HG03520 (cell line): ENCODE data around the gene MSANTD1.

Experiments used
- ATAC-seq: cut with Tn5 transposase; IDR thresholded peaks from one replicate; pipeline ENCODE4 v1.9.1; 2021; ENCODE audit warnings: mild to moderate bottlenecking, moderate library complexity; ENCODE audit not compliant: unreplicated experiment

MSANTD1 gene

DNA sequence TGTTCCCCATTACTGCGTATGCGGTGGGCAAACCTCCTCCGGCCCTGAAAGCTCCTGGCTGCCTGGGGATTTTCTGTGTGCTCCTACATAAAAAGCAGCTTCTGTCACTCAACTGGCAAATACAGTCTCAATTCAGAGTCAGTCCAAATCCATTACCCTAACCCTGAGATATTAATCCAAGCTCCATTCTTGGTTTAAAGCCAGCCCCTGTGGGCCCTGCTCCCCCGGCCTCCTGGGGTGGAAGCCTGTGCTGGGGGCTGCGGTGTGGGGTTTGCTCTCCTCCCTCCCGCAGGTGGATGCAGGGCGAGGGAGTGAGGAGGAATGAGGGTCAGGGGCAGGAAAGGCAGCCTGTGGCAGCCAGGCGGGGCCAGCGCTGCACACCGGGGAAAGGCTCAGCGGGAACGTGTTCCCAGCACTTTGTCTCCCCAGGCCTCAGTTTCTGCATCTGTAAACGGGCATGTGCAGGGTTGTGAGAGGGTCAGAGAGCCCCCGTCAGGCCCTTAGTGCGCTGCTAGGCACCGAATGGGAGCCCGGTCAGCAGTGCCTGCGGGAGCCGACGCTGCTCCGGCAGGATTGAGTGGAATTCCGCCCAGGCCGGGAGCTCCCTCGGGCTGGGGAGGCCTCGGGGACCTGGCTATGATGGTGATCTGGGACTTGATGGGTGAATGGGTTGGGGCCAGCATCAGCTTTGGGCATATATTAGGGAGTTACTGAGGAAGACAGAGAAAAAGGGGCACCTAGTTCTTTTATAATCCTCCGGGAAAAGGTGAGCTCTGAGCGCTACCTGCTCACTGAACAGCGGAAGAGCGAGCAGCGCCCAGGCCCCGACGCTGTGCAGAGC is 37.6 kb downstream of the MSANTD1 start:
- ATAC-seq, result no peak

DNA sequence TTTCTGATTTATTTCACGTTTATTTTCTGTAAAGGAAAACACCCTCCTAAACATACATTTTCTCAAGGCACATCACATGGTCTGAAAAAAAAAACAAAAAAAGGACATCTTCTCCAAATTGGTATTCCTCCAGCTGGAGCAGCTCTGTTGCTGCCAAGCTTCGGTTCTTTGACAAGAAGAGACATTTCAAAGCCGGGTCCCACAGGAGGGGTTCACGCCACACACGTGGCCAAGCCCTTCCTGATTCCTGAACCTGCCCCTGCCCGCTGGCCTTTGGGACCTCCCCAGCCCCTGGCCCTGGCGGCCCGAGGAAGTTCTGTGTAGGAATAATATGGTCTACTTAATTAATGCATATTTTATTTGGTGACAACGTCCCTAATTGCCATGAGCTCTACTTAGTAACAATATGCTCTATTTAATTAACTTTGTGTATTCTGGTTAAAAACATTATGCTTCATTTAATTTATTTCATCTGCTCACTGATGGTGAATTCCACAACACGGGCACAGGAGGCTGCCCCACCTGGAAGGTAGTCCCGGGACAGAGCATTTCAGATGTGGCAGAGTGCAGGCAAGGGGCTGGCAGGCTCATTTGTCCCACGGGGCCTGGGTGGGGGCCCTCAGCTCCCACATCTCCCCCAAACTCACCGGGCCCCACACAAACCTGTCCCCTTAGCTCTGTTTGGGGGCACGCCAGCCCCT is 38.5 kb downstream of the MSANTD1 start:
- no peak for ATAC-seq

DNA sequence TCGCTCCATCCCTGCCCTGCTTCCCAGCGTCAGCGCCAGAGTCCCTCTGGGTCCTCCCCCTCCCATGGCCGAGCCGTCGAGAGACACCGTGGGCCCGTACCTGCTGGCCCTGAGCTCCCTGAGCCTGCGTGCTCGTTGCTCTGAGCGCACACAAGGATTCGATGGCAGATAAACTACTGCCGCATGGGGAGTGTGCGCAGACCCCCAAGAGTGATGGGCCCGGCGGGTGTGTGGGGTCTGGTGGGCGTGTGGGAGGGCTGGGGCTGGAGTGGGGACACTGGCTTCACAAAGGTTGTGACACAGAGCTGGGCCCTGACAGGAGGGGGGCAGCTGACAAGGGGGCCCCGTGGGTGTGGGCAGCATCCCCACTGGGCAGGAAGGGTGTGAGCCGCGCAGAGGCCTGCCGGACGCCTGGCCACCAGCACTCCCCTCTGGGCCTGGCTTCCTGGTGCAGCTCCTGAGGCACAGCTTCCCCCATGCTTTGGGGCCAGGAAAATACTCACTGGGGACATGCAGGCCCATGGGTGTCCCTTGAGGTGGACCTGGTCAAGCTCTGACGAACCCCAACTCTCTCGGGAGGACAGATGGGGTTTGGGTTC is 39.1 kb downstream of the MSANTD1 start:
- no peak for ATAC-seq

DNA sequence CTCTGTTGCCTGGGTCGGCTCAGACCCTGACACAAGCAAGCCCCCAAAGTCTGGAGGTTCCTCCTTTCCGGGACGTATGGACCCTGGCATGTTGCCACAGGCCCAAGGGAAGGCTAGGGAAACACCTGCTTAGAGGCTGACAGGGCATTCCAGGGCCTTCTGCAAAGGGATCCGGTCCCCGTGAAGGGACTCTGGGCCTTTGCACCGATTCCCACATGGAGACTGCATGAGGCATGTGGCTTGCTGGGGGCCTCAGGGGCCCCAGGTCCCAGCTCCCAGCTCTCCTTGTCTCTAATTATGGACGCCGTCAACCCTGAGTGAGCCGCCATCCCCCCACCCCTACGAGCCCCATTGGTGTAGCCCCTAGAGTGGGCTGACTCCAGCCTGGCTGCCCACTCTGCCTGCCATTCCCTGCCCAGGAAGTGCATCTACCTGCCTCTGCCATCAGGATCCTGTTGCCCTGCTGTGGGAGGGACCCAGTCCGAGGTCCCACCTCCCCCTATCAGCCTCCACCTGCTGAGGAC is 39.7 kb downstream of the MSANTD1 start:
- no peak for ATAC-seq

DNA sequence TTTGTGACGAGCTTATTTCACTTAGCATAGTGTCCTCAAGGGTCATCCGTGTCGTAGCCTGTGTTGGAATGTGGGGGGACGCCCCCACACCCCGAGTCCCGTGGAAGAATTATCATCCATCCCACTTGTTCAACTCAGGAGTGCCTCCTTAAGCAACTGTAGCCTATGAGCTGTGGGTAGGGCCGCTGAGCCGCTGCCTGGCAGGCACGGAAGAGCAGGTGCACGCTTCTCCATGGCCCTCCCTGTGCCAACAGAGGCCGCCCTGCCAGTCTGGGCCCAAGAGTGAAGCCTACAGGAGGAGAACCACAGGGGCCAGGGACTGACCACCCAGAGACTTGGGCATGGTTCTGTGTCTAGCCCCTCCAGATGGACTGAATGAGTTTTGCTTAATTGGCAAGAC is 41.5 kb downstream of the MSANTD1 start:
- ATAC-seq, result no peak

DNA sequence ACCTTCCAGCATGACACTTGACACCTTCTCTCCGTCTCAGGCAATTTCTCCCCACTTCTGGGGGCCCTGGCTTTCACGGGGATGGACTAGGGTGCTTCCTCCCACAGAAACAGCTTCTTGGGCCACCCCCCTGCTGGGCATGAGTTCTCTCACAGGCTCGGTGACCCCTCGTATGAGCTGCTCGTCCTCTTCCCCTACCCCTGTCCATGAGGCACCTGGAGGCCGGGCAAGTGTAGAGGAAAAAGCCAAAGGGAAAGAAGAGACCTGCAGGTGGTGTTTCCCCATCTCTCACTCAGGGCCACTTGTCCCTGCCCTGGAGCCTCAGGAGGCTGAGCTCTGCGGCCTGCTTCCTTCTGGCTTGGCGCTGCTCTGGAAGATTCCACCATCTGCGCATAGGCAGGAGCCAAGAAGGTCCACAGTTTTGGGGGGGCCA is 41.9 kb downstream of the MSANTD1 start:
- no peak for ATAC-seq

DNA sequence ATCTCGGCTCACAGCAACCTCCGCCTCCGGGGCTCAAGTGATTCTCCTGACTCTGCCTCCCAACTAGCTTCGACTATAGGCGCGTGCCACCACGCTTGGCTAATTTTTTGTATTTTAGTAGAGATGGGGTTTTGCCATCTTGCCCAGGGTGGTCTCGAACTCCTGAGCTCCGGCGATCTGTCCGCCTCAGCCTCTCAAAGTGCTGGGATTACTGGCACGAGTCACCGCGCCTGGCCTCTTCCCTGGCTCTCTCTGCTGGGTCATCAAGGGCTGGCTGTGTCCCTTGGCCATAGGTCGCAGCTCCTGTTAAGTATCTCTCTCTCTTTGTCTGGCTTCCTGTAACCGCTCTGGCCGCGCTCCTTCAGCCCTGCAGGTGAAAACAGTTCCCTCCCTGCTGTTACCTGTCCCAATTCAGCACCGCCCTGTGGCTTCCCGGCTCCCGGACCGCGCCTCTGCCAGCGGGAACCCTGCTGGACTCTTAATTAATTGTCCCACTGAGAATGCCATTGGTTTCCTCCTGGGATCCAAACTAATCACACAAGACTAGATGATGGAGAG is 42.5 kb downstream of the MSANTD1 start:
- no peak for ATAC-seq

DNA sequence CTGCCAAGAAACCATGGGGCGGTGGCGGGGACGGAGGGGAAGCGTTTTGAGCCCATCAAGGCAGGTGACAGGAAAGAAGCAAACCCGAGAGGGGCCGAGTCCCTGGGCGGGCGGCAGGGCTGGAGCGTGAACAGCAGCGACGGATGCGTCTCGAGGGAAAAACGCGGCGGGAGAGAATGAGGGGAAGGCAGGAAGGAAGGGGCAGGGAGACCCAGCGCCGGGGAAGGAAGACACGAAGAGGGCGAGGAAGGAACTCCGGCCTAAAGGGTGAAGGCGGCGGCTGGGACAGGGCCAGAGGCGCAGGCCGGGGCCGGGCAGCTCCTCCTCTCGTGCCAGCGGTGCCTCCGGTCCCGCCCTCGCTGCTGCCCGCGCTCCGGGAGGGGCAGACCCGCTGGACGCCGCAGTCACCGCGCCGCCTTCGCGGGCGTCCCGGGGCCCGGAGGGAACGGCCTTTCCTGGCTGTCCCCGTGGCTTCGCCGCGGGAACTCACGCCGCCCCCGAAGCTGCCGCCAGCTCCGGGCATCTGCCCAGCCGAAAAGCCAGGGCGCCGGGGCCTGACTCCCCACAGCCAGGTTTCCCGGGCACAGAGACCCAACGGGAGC is 43.1 kb downstream of the MSANTD1 start:
- peak; percentile 21 for ATAC-seq

DNA sequence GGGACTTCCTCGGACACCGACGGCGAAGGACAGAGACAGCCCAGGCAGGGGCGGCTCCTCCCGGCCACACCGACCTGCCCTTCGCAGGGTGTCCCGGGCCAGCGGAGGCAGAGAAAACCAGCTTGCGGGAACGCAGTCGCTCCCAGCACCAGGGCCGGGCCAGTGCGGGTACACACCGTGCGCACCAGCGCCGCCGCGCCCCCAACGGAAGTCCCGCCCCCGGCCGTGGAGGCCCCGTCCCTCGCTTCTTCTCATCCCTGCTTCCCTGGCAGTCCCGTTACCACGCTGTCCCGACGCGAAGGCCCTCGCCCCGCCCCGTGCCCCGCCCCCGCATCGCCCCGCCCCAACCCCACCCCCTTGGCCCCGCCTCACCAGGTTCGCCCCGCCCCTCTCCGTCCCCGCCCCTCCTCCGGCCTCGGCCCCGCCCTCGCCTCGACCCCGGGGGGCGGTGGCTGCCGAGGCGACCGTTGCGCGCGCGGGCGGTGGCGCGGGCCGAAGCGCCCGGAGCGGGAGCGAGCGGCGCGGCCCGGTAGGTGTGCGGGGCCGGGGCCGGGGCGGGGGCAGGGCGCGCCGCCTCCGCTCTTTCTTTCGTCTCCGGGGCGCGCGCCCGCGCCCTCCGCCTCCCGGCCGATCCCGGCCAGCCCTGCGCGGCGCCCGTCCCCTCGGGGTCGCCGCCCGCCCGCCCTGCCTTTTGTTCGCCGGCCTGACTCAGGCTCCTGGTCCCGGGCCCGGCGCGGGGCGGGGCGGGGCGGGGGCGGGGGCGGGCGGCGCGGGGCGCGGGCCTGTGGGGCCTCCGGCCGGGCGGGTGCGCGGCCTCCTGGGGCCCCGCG is 43.8 kb downstream of the MSANTD1 start, which contains the start of gene RGS12:
Gene RGS12 (plus strand): TSS at position 451 of the 830 bp plus-strand sequence. CDS start 23,150 bp downstream, outside the sequence.
- ATAC-seq, result peak; percentile 57

DNA sequence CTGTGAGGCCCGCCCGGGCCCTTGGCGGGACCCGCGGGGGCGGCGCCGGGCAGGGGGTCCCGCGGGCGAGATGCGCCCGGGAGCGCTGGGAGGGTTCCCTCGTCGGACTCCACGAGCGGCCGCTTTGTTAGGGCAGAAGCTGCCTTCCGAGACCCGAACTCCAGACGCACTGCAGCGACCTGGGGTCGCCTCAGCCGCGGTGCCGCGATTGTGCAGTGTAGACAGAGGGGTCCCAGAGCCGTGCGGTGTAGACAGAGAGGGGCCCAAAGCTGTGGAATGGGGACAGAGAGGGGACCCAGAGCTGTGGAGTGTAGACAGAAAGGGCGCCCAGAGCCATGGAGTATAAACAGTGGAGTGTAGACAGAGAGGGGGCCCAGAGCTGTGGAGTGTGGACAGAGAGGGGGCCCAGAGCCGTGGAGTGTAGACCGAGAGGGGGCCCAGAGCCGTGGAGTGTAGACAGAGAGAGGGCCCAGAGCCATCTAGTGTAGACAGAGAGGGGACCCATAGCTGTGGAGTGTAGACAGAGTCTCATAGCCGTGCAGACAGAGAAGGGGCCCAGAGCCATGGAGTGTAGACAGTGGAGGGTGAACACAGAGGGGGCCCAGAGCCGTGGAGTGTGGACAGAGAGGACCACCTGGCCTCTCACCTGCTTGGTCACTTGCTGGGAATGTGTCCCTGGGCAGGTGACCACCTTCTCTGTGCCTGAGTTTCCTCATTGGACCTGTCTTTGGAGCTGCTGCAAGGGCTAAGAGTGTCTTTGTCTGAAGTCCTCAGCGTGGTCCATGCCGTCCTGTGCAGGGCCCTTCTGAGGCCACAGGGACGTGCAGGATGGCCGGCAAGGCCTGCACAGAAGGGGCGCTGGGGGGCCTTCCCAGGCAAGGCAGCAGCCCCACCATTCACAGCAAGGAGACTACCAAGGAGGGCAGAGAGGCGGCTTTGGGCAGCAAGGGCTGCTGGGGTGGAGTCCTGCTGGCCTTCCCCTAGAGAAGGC is 44.7 kb downstream of the MSANTD1 start:
- ATAC-seq, result no peak

DNA sequence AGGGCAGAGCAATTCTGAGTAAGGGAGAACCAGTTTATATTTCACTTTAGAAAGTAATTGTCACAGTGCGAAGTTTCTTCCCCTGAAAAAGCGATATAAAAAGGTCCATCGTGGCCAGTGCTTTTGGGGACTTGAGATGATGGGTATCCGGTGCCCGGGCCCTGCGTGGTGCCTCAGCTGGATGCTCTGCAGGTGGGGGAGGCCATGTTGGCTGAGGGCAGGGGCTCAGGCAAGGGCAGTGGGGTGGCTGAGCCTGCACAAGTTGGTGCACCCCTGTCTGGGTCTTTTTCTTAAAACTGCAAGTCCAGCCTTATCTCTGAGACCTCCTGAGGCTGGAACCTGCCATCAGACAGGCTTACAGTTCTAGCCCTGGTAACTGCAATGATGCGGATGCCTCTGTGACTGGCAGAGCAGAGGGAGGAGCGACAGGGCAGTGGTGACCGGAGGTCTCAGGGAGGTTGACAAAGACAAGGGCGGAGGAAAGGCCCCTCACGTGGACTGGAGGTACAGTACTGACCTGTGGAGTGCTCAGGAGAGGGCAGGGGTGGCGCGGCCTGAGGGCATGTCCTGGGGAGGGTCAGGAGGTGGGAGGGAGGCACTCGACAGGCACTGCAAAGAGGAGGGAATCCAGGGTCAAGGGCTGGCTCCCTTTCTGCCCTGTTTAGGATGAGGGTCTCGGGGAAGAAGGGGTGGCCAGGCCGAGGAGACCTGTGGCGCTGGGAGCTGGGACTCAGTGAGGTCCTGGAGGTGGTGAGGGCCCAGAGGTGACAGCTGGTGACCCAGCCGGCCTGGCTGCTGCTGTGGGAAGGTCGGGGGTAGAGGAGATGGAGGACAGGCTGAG is 45.7 kb downstream of the MSANTD1 start:
- ATAC-seq, result no peak

DNA sequence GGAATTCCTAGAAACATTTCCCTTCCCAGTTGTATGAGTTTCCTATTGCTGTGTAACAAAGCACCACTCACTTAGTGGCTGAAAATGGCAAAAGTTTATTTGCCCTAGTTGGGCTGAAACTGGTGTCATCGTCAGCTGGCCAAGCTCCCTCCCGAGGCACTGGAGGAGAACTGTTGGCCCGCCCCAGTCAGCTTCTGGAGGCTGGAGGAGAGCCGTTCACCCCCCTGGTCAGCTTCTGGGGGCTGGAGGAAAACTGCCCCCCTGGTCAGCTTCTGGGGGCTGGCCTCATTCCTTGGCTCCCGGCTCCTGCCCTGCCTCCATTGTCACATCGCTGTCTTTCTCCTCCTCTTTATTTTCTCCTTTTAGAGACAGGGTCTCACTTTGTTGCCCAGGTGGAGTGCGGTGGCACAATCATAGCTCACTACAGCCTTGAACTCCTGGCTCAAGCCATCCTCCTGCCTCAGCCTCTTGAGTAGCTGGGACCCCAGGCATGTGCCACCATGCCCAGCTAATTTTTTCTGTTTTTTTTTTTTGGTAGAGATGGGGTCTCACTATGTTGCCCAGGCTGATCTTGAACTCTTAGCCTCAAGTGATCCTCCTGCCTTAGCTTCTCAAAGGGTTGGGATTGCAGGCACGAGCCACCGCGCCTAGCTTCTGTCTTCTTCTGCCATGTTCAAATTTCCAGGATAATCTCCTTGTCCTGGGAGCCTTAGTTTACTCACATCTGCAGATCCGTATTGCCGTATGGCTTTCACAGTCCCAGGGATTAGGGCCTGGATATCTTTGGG is 47.1 kb downstream of the MSANTD1 start:
- ATAC-seq, result no peak

DNA sequence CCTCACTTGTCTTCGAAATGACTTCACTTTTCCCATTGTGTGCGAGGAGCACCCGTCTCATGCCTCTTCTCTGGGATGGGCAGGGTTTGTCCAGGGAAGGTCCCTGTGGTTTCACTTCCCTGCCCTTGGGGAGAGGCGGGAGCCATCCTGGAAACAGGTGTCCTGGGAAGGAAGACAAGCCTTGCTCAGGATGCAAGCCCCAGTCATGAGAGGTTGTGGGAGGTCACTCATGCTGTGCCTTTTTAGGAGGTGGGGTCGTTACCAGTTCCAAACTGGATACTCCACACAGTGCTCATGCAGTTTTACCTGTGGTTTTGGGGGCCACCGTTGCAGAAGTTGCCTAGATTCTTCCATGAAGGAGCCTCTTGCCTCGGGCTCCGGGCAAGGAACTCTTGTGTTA is 47.7 kb downstream of the MSANTD1 start:
- ATAC-seq, result no peak

DNA sequence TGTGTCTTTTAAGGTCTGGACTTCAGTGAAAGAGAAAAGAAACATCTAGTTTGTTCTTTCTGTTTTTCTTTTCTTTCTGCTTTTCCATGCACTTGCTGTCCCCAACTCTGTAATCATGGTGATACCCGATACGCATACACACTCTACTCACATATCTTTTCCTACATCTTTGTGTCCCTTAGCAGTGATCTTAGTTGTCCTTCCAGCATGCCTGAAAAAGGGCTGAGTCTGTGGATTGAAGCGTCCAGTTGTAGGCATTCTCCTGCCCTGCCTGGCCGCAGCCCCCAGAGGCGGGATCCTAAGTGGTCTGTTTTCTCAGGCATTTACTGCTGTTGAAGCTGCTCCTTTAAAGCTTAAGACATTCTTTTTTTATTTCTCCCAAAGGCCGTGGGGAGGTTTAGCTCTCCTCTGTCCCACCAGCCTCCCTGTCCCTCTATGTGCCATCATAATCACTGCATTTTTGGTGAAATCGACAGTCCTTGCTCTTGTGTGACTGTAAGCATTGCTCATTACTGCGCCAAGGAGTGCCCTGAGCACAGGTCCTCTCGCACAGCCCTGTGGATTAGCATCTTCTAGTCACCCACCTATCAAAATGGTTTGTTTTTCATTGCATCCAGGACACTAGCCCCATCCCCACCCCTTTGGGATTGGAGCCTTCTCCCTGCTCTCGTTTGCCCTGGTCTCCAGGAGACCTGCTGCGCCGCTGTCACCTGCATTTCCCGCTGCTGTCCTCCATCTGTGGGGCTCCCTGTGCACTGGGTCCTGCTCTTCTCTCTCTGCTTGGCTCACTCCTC is 48.3 kb downstream of the MSANTD1 start:
- no peak for ATAC-seq

DNA sequence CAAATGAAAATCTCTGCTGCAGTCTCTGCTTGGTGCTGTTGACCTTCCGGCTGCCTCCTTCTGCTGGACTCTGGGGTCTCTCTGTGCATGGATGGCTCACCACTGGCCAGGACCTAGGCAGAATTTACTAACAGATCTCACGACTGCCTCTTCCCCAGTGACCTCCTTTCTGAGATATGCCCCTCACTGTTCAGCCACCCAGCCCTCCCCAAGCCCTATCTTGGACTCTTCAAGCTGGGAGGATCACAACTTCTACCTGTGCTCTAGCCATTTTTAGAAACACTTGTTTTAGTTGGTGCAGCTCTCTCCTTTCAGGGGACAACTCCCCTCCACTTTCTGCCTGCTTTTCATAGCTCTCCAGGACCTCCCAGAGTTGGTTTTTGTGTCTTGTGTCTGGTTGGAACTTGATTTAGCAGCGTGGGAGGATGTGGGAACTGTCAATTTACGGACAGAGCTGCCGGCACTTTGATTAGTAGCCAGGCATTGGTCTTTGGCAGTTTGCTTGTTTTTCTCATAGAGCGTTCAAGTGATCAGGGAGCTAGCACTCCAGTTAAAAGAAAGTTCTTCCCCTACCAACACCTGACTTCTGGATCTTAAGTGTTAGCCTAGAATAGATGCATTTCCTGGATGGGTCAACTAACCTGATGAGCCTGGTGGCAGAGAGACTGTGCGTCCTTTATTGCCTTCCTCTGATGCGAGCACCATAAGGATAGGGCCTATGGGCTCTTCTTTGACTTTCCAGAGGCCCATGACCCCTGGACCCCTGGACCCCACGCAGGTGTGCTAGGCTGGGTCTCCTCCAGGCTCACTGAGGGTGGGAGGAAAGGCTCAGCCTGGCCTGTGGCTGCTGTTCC is 50.4 kb downstream of the MSANTD1 start:
- no peak for ATAC-seq
